Measurements from ENCODE around the gene ATP6V0B.

Gene ATP6V0B

GRCh38 chr1:43974443-43975248 is at the start of gene ATP6V0B:
ATP6V0B (plus strand) TSS chr1:43974960; CDS start chr1:43975041, 81 bp downstream.
- peak; percentile 94 for DNase-seq (ENCODE audit: low spot score)

- DNase-seq (ENCODE audit: low spot score), result no peak
Measured at GRCh38 chr1:43925846-43926245, 48.9 kb upstream of the ATP6V0B start.

- DNase-seq (ENCODE audit: low spot score), result peak; percentile 37
Measured at GRCh38 chr1:43930168-43930948, 44.4 kb upstream of the ATP6V0B start.

DNA sequence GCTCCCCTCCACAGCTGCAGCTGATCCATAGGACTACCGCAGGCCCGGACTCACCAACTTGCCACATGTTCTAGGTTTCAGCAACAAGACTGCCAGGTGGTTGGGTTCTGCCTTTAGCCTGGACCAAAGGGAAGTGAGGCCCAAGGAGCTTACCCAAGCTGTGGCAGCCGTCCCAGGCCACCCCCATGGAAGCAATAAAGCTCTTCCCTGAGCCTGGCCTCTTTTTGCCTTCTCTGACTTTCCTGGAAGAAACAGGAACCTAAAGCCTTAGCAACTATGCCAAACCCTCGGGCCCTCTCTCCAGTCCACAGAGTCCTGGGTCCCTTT is 43.8 kb upstream of the ATP6V0B start:
- DNase-seq (ENCODE audit: low spot score), result no peak

DNA sequence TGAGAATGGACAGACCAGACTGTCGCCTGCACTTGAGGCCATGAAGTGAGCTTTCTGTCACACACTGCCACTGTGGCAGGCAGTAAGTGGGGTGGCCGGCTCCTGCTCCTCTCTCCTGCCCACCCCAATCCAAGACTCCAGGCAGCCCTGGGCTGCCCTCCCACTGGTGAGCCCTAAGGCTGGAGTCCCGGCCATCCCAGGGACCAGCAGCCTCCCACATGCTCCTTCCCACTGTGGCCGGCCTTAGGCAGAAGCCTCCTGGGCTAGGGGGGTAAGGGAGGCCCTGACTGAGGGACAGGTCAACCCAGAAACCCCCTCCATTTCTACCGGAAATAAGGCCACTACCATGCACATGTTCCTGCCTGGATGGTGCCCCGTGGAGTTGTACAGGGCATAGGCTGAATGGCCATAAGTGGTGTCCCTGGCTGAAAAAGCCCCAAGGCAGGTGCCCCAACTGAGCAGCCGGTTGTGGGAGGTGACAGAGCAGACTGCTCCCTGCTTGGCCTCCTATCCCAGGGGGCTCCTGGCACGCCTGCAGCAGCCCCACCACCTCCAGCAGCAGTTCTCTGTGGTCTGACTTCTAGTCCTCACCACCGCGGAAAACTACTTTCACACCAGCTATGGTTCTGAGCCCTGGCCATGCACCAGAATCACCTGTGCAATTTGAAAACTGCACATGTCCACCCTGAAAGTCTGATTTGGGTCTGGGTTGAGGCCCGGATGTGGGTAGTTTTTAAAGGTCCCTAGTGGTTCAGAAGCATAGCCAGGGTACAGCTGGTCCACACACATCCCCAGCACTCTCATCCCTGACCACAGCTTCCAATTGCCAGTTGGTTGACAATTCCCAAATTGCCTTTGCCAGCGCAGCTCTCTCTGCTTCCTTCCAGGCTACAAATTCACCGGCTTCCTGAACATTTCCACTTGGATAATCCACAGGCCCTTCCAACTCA is 42.8 kb upstream of the ATP6V0B start:
- no peak for DNase-seq (ENCODE audit: low spot score)

DNA sequence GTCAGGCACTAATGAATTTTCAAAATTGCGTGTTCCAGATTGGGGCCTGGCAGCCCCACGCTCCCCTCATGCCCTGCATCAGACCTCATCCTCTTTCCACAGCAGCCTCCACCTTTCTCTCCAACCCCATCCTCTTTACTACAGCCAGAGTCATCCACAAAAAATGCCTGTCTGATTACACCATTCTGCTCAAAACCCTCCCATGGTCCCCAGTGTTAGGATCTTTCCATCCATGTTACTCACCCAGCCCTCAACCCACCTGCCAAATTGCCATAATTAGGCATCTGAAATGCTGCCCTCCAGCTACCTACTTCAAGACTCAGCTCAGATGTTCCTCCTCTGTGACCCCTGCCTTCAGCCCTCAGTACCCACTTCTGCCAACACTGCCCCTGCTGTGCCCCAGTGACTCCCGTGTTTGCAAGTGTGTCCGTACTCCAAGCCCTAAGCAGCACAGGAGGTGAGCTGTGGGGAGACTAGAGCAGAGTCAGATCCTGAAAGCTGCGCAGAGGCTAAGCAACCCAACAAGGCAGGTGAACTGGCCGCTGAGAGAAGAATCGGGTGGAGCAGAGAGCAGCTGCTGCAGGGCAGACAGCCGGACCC is 41.9 kb upstream of the ATP6V0B start:
- peak; percentile 36 for DNase-seq (ENCODE audit: low spot score)

- peak; percentile 48 for DNase-seq (ENCODE audit: low spot score)
Measured at GRCh38 chr1:43933386-43934100, 41.2 kb upstream of the ATP6V0B start, which contains the start of gene ARTN. ARTN (plus strand) TSS chr1:43933801; CDS start chr1:43935657, 1,856 bp downstream.

GRCh38 chr1:43934101-43934985 is 40.4 kb upstream of the ATP6V0B start:
- DNase-seq (ENCODE audit: low spot score), result peak; percentile 71

DNA sequence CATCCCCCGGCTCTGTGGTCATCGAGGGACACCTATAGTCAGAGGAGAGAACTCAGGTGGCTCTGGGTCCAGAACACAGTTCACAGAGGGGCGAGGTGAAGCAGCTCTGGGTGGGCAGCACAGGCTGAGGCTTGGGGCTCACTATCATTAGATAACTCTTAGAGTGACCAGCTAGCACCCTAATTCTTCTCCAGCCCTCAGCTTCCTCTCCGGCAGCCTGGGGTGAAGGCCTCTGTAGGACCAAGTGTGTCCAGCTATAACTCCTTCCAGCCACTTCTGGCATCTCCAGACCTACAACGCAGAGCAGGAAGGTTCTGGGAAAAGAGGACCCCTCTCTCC is 39.8 kb upstream of the ATP6V0B start:
- DNase-seq (ENCODE audit: low spot score), result no peak

- DNase-seq (ENCODE audit: low spot score), result peak; percentile 87
Measured at GRCh38 chr1:43935711-43936427, 38.9 kb upstream of the ATP6V0B start.

GRCh38 chr1:43936431-43937151 is 38.2 kb upstream of the ATP6V0B start:
- DNase-seq (ENCODE audit: low spot score), result peak; percentile 53

DNA sequence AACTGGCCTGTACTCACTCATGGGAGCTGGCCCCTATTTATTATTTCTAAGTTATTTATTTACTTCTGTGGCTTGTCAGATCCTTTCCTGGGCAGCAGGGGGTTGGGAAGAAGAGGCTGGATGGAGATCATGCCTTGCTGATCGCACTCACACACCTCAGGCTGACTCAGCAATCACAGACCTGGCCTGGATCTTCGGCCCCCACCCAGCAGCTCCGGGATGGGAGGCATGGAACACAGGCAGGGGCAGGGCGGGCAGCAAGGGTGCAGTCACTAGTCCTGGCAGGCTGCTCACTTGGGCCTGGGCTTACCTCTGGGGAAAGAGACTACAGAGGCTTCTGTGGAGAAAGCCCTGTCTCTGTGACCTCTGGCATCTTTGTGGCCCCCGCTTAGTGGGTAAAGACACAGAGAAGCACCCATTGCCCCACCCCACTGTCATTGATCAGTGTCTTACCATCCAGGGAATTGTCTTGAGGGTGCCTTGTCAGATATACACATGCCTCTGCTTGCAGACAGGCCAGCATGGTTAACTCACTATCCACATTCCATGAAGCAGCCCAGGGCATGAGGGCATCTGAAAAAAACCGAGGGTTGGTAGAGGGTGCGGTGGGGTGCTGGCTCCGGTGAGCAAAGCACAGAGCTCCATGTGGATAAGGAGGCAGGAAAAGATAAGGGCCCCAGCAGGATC is 37.4 kb upstream of the ATP6V0B start:
- DNase-seq (ENCODE audit: low spot score), result no peak

DNA sequence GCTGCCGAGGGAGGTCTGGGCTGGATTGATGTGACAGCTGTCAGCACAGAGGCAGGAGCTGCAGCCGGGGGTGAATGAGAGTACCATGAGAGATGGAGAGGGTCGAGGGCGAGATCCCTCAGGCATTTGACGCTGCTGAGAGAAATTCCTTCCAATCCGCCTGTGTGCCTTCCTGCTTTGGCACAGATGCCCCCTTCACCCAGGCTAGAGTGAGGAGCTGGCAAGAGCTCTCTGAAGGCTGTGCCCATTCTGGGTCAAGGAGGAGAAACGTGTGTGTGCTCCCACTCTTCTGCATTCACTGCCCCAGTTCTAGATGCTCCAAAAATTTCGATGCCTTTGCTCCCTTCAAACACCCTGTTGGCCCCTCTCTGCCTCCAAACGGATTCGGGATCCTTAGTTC is 36.4 kb upstream of the ATP6V0B start:
- DNase-seq (ENCODE audit: low spot score), result no peak

GRCh38 chr1:43938892-43939587 is 35.7 kb upstream of the ATP6V0B start:
- DNase-seq (ENCODE audit: low spot score), result no peak

DNA sequence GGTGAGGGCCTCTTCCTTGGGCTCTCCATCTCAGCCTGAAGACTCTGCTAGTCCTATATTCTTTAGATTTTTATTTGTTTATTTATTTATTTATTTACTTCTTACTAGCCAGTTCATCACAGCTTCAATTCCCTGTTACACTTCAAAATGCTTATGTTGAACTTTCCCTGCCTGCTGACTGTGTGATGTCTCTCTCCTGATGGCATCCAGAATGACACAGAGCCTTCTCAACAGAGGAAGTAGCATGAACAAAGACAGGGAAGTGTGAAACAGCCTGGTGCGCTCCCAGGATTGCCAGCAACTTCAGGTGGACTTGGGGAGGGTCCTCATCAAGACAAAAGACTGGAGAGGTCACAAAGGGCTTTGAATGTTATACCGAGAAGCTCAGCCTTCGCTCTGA is 32.3 kb upstream of the ATP6V0B start:
- no peak for DNase-seq (ENCODE audit: low spot score)

- no peak for DNase-seq (ENCODE audit: low spot score)
Measured at GRCh38 chr1:43944860-43945259, 29.9 kb upstream of the ATP6V0B start.

DNA sequence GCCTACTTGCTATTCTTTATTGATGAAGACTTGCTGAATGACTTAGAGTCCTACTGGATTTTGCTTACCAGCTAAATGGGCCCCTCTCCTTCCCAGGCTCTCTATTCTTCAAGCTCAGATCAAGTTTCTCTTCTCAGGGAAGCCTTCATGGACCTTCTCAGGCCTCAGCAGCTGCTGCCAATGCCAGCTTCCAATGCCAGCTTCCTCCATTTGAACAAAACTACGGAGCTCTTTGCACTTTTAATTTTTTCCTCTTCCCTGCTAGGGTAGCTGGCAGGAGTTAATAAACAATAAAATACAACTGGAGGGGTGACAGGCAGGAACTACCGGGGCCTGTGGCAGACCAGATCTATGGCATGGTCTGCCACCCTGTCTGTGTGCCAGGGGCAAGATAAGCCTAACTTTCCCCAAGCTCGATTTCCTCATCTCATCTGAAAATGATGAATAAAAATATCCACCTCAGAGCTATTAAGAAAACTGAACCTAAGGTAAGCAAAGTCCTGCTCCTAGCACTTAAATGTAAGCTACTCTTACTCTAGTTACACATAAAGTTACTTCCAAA is 29.0 kb upstream of the ATP6V0B start:
- DNase-seq (ENCODE audit: low spot score), result no peak

All from SW480 (cell line).